Fibroblast of lung (primary cell): ENCODE measurements around the gene SAMSN1.

Experiments
- CTCF ChIP-seq, 2 donors: IDR thresholded peaks in 1 of 2; conservative IDR thresholded peaks in 1 of 2; 1 replicate in 1 of 2; 2 replicates in 1 of 2; pipeline ENCODE4 v1.5.1; 2011 to 2012; ENCODE audit warnings: low read length in 2 of 2, control low read depth in 1 of 2, inconsistent platforms in 1 of 2, low read depth in 1 of 2, mild to moderate bottlenecking in 1 of 2
- EZH2 ChIP-seq: IDR thresholded peaks from 2 replicates; pipeline ENCODE4 v1.5.1; 2012; ENCODE audit warnings: low read length, control low read depth, mild to moderate bottlenecking; ENCODE audit errors: missing control alignments

DNA sequence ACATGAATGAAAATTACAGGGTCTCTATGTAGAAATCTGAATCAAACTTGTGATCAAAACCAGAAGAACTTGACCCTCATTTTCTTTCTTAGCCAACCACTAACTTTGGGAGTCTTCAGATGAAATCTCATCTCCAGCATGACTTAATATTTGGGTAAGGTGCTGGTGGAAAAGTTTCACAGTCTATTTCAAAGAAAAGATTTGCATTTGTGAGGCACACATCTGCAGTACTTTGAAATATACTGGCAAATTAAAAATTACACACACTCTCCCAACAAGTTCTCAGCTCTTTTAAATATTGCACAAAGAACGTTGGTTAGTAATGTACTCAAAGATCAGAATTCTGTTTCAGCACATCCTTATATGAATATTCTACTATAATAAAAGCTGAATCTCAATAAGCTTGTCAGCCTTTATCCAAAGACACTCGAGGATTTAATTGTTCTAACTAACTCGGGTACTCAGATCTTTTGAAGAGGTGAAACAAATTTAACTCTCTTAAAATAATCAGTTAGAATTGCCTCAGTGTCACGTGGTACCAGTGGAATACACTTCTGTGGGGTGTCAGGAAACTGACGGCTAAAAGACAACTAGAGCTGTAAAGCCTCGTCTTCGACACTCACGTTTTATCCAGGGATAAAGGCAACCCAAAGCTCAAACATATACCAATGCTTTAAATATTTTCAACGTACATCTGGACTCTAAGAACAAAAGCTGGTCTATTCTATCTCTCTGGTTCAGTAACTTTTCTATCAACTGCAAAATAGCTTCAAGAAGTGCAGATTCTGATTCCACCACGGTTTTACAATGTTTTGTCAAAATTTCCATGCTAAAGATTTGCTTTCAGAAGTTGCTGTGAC, 19.0 kb downstream of the SAMSN1 start:
- no peak for TF ChIP-seq CTCF (conservative IDR thresholded peaks at IDR 0.05 in 1 of 2, IDR thresholded peaks at IDR 0.05 in 1 of 2; ENCODE audit: low read depth in 1 of 2, low read length in 2 of 2)
- no peak for TF ChIP-seq EZH2
